Testis (tissue), 3 donors: Measurements from ENCODE around the gene AUTS2. TPM values are rescaled to one million over a fixed set of nuclear protein-coding genes. Genes with fewer than 3 reads are reported as not detected.

Source experiments
- DNase-seq: peaks from one replicate; pipeline ENCODE4 v3.0.0-alpha.2; 2019
- H3K27ac ChIP-seq, 2 donors: fragments of 200-600 bp; sonication (generic); one replicate each; pipeline ENCODE4 v1.5.1; 2019
- H3K27me3 ChIP-seq: fragments of 200-600 bp; sonication (generic); one replicate; pipeline ENCODE4 v1.5.1; 2019
- H3K36me3 ChIP-seq: fragments of 200-600 bp; sonication (generic); one replicate; pipeline ENCODE4 v1.5.1; 2017; ENCODE audit warnings: low read depth; ENCODE audit errors: missing control alignments
- H3K4me1 ChIP-seq: fragments of 200-600 bp; sonication (generic); one replicate; pipeline ENCODE4 v1.5.1; 2019
- H3K4me3 ChIP-seq, 2 donors: fragments of 200-600 bp; sonication (generic); one replicate each; pipeline ENCODE4 v1.5.1; 2017 to 2019
- H3K9me3 ChIP-seq: fragments of 200-600 bp; sonication (generic); one replicate; pipeline ENCODE4 v1.5.1; 2017
- POLR2A ChIP-seq: fragments of 450-650 bp; IDR thresholded peaks from one replicate; pipeline ENCODE4 v1.6.1; 2017; ENCODE audit warnings: antibody characterized with exemption, mild to moderate bottlenecking, moderate library complexity
- WGBS, 2 donors: methylation state at CpG; one replicate each; pipeline ENCODE4 v1.1.5; 2018; 5-methylcytosine and 5-hydroxymethylcytosine counted together
- intact Hi-C: fragments of 100-400 bp; cut with DNase I; formaldehyde crosslinking; loops from one replicate; pipeline ENCODE4 v1.15.1; 2023; ENCODE audit warnings: low total_unique reads
- polyA plus RNA-seq: library from polyadenylated mRNA; stranded (reverse); fragments of 350-450 nt; fragmentation: Illumina TruSeq; extraction: RNeasy Lipid Tissue Mini Kit (QIAGEN cat#74804); gene quantifications from one replicate; pipeline ENCODE4 v1.2.3, GENCODE V29; 2014; ENCODE audit warnings: low read depth, low replicate concordance; ENCODE audit not compliant: insufficient read depth
- total RNA-seq, 2 donors: library from RNA; depleted of rRNA; stranded (reverse); fragments of >200 nt; gene quantifications; one replicate each; pipeline ENCODE4 v1.2.3, GENCODE V29; 2016
- TF ChIP-seq, protein P1 (sequence below), 3 experiments: fragments of 450-650 bp in 2 of 3; fragments of 200-600 bp in 1 of 3; sonication (generic) in 1 of 3; IDR thresholded peaks; one replicate each; pipeline ENCODE4 v1.5.1; 2016 to 2019; ENCODE audit warnings: antibody characterized with exemption in 3 of 3, mild to moderate bottlenecking in 2 of 3, moderate library complexity in 1 of 3

AUTS2 gene
- total and polyA plus RNA-seq, 3 donors from 2014 or later = 21.3 to 75.5 (median 56.1) TPM

DNA sequence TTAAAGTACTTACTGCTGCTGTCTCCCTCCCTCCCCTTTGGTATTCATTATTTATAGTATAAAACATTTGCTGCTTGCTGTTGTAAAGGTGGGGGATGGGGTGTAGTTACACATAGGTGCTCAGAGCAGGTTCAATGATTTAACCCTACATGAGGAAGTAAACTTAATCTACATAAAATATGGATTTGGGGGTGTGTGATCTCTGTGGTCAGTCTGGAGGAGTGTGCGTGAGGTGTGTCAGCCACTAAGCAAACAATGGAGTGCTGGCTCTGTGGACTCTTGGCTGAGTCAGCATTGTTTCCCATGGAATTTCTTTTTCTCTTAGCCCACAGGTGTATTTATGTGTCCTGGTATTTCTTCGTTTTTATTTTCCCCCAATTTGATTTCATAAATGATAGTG, 133.9 kb downstream of the AUTS2 start:
- H3K27me3 ChIP-seq = no peaks in the 10 kb centered on the region
- intact Hi-C loops = no loop called here
- no peak overlapping the region for H3K4me3 ChIP-seq
- no peaks in the 10 kb centered on the region for H3K9me3 ChIP-seq
- H3K27ac ChIP-seq = no peak overlapping the region
- H3K4me1 ChIP-seq = peaks cover 7% of the 10 kb centered on the region
- WGBS, 2 donors = 85 to 91% methylated on average over 2 of the region's 2 CpGs
- no peak for TF ChIP-seq POLR2A
- no peaks in the 10 kb centered on the region for H3K36me3 ChIP-seq
- no peak for DNase-seq

DNA sequence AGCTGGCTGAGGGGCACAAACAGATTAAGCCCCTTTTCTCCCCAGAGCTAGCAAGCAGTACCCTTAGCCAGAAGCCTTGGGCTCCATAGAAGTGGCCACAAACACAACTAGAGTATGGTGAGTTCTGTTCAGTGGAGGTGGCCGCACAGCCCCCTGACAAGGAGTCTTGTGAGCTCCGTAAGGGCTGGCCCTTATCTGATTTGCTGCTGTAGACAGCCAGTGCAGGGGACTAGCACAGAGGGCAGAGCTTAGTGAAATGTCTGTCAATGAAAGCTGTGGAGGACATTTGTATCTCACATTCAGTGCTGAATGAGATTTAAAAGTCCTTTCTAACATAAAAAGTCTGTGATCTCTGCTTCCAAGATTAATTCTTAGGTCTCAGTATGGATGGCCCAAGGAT, 137.3 kb downstream of the AUTS2 start:
- Histone ChIP-seq H3K4me3 (no peak overlapping the region), H3K36me3 (no peaks in the 10 kb centered on the region), H3K27ac (no peak overlapping the region), H3K9me3 (no peaks in the 10 kb centered on the region), H3K4me1 (no peaks in the 10 kb centered on the region), H3K27me3 (no peaks in the 10 kb centered on the region)
- intact Hi-C loops = no loop called here
- 83 to 89% methylated on average over 2 of the region's 2 CpGs for WGBS, 2 donors
- TF ChIP-seq POLR2A = no peak
- TF ChIP-seq, protein P1, sequence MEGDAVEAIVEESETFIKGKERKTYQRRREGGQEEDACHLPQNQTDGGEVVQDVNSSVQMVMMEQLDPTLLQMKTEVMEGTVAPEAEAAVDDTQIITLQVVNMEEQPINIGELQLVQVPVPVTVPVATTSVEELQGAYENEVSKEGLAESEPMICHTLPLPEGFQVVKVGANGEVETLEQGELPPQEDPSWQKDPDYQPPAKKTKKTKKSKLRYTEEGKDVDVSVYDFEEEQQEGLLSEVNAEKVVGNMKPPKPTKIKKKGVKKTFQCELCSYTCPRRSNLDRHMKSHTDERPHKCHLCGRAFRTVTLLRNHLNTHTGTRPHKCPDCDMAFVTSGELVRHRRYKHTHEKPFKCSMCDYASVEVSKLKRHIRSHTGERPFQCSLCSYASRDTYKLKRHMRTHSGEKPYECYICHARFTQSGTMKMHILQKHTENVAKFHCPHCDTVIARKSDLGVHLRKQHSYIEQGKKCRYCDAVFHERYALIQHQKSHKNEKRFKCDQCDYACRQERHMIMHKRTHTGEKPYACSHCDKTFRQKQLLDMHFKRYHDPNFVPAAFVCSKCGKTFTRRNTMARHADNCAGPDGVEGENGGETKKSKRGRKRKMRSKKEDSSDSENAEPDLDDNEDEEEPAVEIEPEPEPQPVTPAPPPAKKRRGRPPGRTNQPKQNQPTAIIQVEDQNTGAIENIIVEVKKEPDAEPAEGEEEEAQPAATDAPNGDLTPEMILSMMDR (IDR thresholded peaks at IDR 0.05) = no peak
- no peak for DNase-seq

DNA sequence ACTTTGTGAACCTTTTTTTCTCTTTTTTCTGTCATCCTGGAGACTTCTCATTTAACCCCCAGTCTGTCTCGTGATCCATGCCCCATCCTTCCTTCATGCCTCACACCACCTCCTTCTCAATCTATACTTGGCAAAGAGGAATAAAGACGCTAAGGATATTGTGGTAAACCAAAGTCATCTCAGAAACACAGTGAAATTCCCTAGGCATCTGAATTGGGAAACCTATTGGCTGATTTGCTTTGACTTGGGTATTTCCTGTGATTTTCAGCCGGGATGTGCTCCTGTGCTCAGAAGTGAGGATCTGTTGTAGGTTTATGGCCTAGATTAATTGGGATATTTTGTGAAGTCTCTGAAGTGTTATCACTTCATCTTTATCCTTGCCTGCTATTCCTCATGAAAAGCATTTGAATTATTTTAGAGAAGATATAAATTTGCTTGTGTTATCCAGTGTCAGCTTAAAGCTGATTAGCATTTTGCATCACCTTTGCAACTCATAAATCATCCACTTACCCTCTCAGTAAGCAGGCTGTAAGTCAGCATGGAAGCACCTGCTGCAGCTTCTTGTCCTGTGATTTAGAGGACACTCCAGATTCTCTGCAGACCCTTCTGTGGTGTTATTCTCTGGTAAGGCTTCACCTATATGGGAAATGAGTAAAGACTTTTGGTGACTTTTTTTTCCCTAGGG, 138.0 kb downstream of the AUTS2 start:
- no peaks in the 10 kb centered on the region for H3K9me3 ChIP-seq
- H3K27ac ChIP-seq = no peak overlapping the region
- no peak overlapping the region for H3K4me3 ChIP-seq
- TF ChIP-seq, protein P1 (IDR thresholded peaks at IDR 0.05) = no peak
- TF ChIP-seq POLR2A = no peak
- no peaks in the 10 kb centered on the region for H3K36me3 ChIP-seq
- H3K27me3 ChIP-seq = no peaks in the 10 kb centered on the region
- 94 to 96% methylated on average over 3 of the region's 3 CpGs for WGBS, 2 donors
- intact Hi-C loops = no loop called here
- DNase-seq = no peak
- H3K4me1 ChIP-seq = no peaks in the 10 kb centered on the region

DNA sequence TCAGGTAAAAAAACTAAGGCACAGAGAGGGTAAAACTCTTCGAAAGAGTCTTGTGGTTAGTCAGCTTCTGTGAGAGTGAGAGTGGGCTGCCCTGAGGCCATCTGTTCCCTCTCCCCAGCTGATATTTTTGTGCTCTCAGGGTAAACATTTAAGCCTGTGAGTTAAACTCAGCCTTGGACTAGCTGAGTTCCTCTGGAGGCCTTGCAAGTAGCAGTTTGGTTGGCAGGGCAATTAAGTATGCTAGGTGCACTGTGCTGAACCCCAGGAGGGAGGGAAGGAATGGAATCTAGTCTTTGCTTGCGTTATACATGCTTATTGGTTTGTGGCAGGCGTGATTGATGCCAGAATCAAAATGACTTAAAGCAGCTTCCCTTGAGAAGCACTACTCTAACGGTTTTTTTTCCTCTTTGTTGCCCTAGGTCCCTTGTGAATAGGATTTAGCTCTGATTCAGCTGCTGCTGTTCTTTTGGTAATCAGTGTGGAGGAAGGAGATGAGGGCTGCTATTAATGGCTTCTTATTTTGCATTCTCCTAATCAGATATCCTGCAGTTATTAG, 140.2 kb downstream of the AUTS2 start:
- Histone ChIP-seq H3K4me3 (no peak overlapping the region), H3K4me1 (no peaks in the 10 kb centered on the region), H3K9me3 (no peaks in the 10 kb centered on the region), H3K27ac (no peak overlapping the region), H3K36me3 (no peaks in the 10 kb centered on the region), H3K27me3 (no peaks in the 10 kb centered on the region)
- no peak for DNase-seq
- TF ChIP-seq, protein P1 (IDR thresholded peaks at IDR 0.05) = no peak
- TF ChIP-seq POLR2A = no peak
- 48 to 59% methylated on average over 4 of the region's 4 CpGs for WGBS, 2 donors
- intact Hi-C loops = no loop called here

DNA sequence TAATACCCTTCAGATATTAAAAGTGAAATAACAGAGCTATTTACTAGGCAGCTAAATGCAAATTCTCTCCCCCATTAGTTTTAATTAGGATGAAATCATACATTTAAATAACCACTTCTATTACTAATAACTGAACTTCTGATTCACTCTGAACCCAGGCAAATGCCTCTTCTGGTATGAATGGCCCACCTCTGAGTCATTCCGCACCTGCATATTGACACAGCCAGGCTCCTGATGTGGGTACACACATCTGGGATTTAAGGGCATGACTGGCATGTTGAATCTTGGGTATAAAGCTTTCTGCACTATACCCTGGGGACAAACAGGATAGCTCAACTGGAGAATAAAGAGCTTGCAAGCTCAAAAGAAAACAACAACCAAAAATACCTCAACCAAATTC, 140.9 kb downstream of the AUTS2 start:
- intact Hi-C loops = no loop called here
- WGBS, 2 donors = 91 to 96% methylated on average over 1 of the region's 1 CpG
- Histone ChIP-seq H3K27me3 (no peaks in the 10 kb centered on the region), H3K36me3 (no peaks in the 10 kb centered on the region), H3K4me3 (no peak overlapping the region), H3K4me1 (no peaks in the 10 kb centered on the region), H3K9me3 (no peaks in the 10 kb centered on the region), H3K27ac (no peak overlapping the region)
- no peak for DNase-seq
- TF ChIP-seq, protein P1 (IDR thresholded peaks at IDR 0.05) = no peak
- no peak for TF ChIP-seq POLR2A
